ENCODE data around the gene SMPDL3B. TPM values are rescaled to one million over a fixed set of nuclear protein-coding genes. Genes with fewer than 3 reads are reported as not detected.
"Not testable (repeated sequence)": the region's sequence is repeated elsewhere in the genome, so short reads cannot be mapped to it uniquely, and the experiment has no call there.

SMPDL3B gene
- total RNA-seq, 1 donor from 2014 or later = not detected

- intact Hi-C loops (cut with micrococcal nuclease) = no loop called here
- Histone ChIP-seq H3K36me3 (peaks cover 75% of the 10 kb centered on the region), H3K27ac (replicated peaks) (peak overlapping the region; percentile 53)
Observed at GRCh38 chr1:27994060-27994459, 59.3 kb downstream of the SMPDL3B start.

GRCh38 chr1:27994526-27994925 is 59.7 kb downstream of the SMPDL3B start:
- peaks cover 75% of the 10 kb centered on the region for H3K36me3 ChIP-seq
- intact Hi-C loops (cut with micrococcal nuclease) = not testable (repeated sequence)

More at GRCh38 chr1:27994060-27994459, 59.3 kb downstream of the SMPDL3B start:
- Histone ChIP-seq H3K4me1 (peaks cover 37% of the 10 kb centered on the region), H3K27me3 (ENCODE audit: low read depth) (no peaks in the 10 kb centered on the region), H3K9me3 (replicated peaks) (no peaks in the 10 kb centered on the region), H3K4me3 (no peak overlapping the region)
- no peak for TF ChIP-seq CTCF (IDR thresholded peaks at IDR 0.05; ENCODE audit: borderline replicate concordance)
- no peak for DNase-seq

GRCh38 chr1:27999055-27999454 is 64.3 kb downstream of the SMPDL3B start:
- Histone ChIP-seq H3K4me1 (peaks cover 8% of the 10 kb centered on the region), H3K36me3 (peaks cover 82% of the 10 kb centered on the region), H3K4me3 (no peak overlapping the region), H3K27me3 (ENCODE audit: low read depth) (no peaks in the 10 kb centered on the region), H3K27ac (replicated peaks) (no peak overlapping the region), H3K9me3 (replicated peaks) (no peaks in the 10 kb centered on the region)
- no peak for DNase-seq
- TF ChIP-seq CTCF (IDR thresholded peaks at IDR 0.05; ENCODE audit: borderline replicate concordance) = no peak
- intact Hi-C loops (cut with micrococcal nuclease) = no loop called here

More at GRCh38 chr1:27994526-27994925, 59.7 kb downstream of the SMPDL3B start:
- peak overlapping the region; percentile 53 for H3K27ac ChIP-seq (replicated peaks)
- H3K4me3 ChIP-seq; H3K9me3 ChIP-seq (replicated peaks); H3K27me3 ChIP-seq (ENCODE audit: low read depth); DNase-seq: not testable (repeated sequence)
- H3K4me1 ChIP-seq = peaks cover 37% of the 10 kb centered on the region

GRCh38 chr1:28002600-28002999 is 67.8 kb downstream of the SMPDL3B start:
- DNase-seq = no peak
- Histone ChIP-seq H3K4me1 (no peaks in the 10 kb centered on the region), H3K36me3 (peaks cover 83% of the 10 kb centered on the region), H3K27me3 (ENCODE audit: low read depth) (no peaks in the 10 kb centered on the region), H3K9me3 (replicated peaks) (no peaks in the 10 kb centered on the region), H3K27ac (replicated peaks) (no peak overlapping the region), H3K4me3 (no peak overlapping the region)
- intact Hi-C loops (cut with micrococcal nuclease) = no loop called here
- no peak for TF ChIP-seq CTCF (IDR thresholded peaks at IDR 0.05; ENCODE audit: borderline replicate concordance)

GRCh38 chr1:28003117-28003516 is 68.3 kb downstream of the SMPDL3B start:
- DNase-seq; intact Hi-C loops (cut with micrococcal nuclease); H3K4me3 ChIP-seq; H3K4me1 ChIP-seq; H3K27me3 ChIP-seq (ENCODE audit: low read depth); H3K9me3 ChIP-seq (replicated peaks); H3K27ac ChIP-seq (replicated peaks): not testable (repeated sequence)
- H3K36me3 ChIP-seq = peaks cover 78% of the 10 kb centered on the region

Other genes starting within 250 kb of the SMPDL3B start
- 9.9 TPM for gene FAM76A, start 209.0 kb upstream of the SMPDL3B start, total RNA-seq
- 22.0 TPM for gene STX12, start 161.8 kb upstream of the SMPDL3B start, total RNA-seq
- gene PPP1R8, start 104.2 kb upstream of the SMPDL3B start, total RNA-seq = 24.0 TPM
- gene THEMIS2, start 62.5 kb upstream of the SMPDL3B start, total RNA-seq = 4.9 TPM
- 21.2 TPM for gene RPA2, start 20.4 kb upstream of the SMPDL3B start, total RNA-seq
- gene XKR8, start 25.0 kb downstream of the SMPDL3B start, total RNA-seq = 4.8 TPM
- 16.9 TPM for gene EYA3, start 153.6 kb downstream of the SMPDL3B start, total RNA-seq
- 1.5 TPM for gene PTAFR, start 241.7 kb downstream of the SMPDL3B start, total RNA-seq